HepG2 (cell line): ENCODE data around the gene MGLL.

Experiments used
- EP300 ChIP-seq, 3 experiments: sonication (generic) in 1 of 3; formaldehyde crosslinking in 1 of 3; IDR thresholded peaks; 2 replicates each; pipeline versions ENCODE4 v1.5.1 to v1.6.1; 2011 to 2020; ENCODE audit warnings: low read depth in 2 of 3, low read length in 2 of 3, borderline replicate concordance in 1 of 3, improper control_type of control experiment in 1 of 3, mild to moderate bottlenecking in 1 of 3, missing genetic modification reagents in 1 of 3, moderate library complexity in 1 of 3
- REXO4 ChIP-seq: sonication (generic); formaldehyde crosslinking; IDR thresholded peaks from 2 replicates; pipeline ENCODE4 v1.8.0; 2022; ENCODE audit warnings: missing genetic modification reagents, mild to moderate bottlenecking, borderline replicate concordance
- ZBTB26 ChIP-seq: IDR thresholded peaks from 2 replicates; pipeline ENCODE4 v1.6.1; 2016; ENCODE audit warnings: missing compliant biosample characterization, missing genetic modification reagents, borderline replicate concordance
- ZNF740 ChIP-seq: sonication (generic); formaldehyde crosslinking; IDR thresholded peaks from 2 replicates; pipeline ENCODE4 v1.4.0; 2020; ENCODE audit warnings: missing genetic modification reagents
- ZNF850 ChIP-seq: sonication (generic); formaldehyde crosslinking; conservative IDR thresholded peaks from 2 replicates; pipeline ENCODE4 v1.9.0; 2021; ENCODE audit warnings: mild to moderate bottlenecking, missing genetic modification reagents

GRCh38 chr3:127674101-127674721 lies 148.1 kb downstream of the MGLL start:
- TF ChIP-seq ZNF740 (CRISPR knock-in tag) (no peak), ZBTB26 (CRISPR knock-in tag) (no peak), REXO4 (CRISPR knock-in tag) (no peak), ZNF850 (CRISPR knock-in tag) (no peak), EP300 (IDR thresholded peaks at IDR 0.05; ENCODE audit: low read depth in 2 of 2, low read length in 2 of 2) (no peak), EP300 (CRISPR knock-in tag; IDR thresholded peaks at IDR 0.05; ENCODE audit: borderline replicate concordance) (no peak)
